AG10803 (cell line): ENCODE measurements around the gene P2RX6.
A peak's percentile ranks its signal among the peaks of the same experiment; 100 is the strongest.
"Not testable (repeated sequence)": the region's sequence is repeated elsewhere in the genome, so short reads cannot be mapped to it uniquely, and the experiment has no call there.

Source experiments
- DNase-seq: peaks from one replicate; pipeline ENCODE4 v3.0.0; 2010; ENCODE audit warnings: low read depth
- H3K4me3 ChIP-seq: 2 replicates; pipeline ENCODE4 v1.5.1; 2011; ENCODE audit warnings: mild to moderate bottlenecking, low read length, control low read depth
- CTCF ChIP-seq: conservative IDR thresholded peaks from 2 replicates; pipeline ENCODE4 v1.5.1; 2011; ENCODE audit warnings: mild to moderate bottlenecking, low read length, control low read depth, inconsistent platforms

The P2RX6 gene

GRCh38 chr22:21000987-21001600 is 13.9 kb upstream of the P2RX6 start:
- no peak for TF ChIP-seq CTCF
- DNase-seq, result no peak
- peak overlapping the region; percentile 91 for H3K4me3 ChIP-seq

GRCh38 chr22:21001601-21002325 is 13.2 kb upstream of the P2RX6 start, which contains the start of gene THAP7:
Gene THAP7 (minus strand): TSS chr22:21002118. CDS start chr22:21001911, 207 bp downstream.
- peak; percentile 93 for DNase-seq
- peak within 1 kb of the TSS; percentile 91 for H3K4me3 ChIP-seq
- TF ChIP-seq CTCF, result no peak

- TF ChIP-seq CTCF, result no peak
- DNase-seq, result no peak
- H3K4me3 ChIP-seq, result no peak overlapping the region
These were observed 11.2 kb upstream of the P2RX6 start for GRCh38 chr22:21003782-21004181.

GRCh38 chr22:21009208-21009607 is 5.8 kb upstream of the P2RX6 start:
- not testable (repeated sequence) for H3K4me3 ChIP-seq, DNase-seq

- H3K4me3 ChIP-seq, result no peak overlapping the region
- no peak for TF ChIP-seq CTCF
- peak; percentile 33 for DNase-seq
These were observed 5.1 kb upstream of the P2RX6 start for GRCh38 chr22:21009638-21010425.

GRCh38 chr22:21010426-21011113 is 4.4 kb upstream of the P2RX6 start:
- no peak for TF ChIP-seq CTCF

More at GRCh38 chr22:21010426-21011113, 4.4 kb upstream of the P2RX6 start:
- no peak for DNase-seq
- no peak overlapping the region for H3K4me3 ChIP-seq
